ENCODE data around the gene CCNB1IP1.

- peak; percentile 40 to 46 for TF ChIP-seq POLR2A (IDR thresholded peaks at IDR 0.05)
- TF ChIP-seq CTCF (IDR thresholded peaks at IDR 0.05), result no peak
Observed at GRCh38 chr14:20332788-20333493, at the start of gene CCNB1IP1.

Data from tibial nerve (tissue), 3 donors.